Liver (tissue), 9 donors: ENCODE results near the gene CLIC5. TPM values are rescaled to one million over a fixed set of nuclear protein-coding genes. Genes with fewer than 3 reads are reported as not detected.

Source experiments
- DNase-seq: peaks from one replicate; pipeline ENCODE4 v3.0.0-alpha.2; 2017; ENCODE audit warnings: low spot score
- H3K27ac ChIP-seq, 2 donors: one replicate each; pipeline ENCODE4 v1.7.0; 2013; ENCODE audit warnings: inconsistent platforms in 2 of 2, low read length in 2 of 2, control low read depth in 1 of 2, low read depth in 1 of 2, mild to moderate bottlenecking in 1 of 2
- H3K27me3 ChIP-seq, 4 donors: one replicate each; pipeline versions ENCODE4 v1.6.1 to v1.7.0; 2013; ENCODE audit warnings: low read length in 3 of 4, inconsistent platforms in 1 of 4, mild to moderate bottlenecking in 1 of 4, moderate library complexity in 1 of 4; ENCODE audit not compliant: control insufficient read depth in 4 of 4, insufficient read depth in 4 of 4
- H3K36me3 ChIP-seq, 4 donors: one replicate each; pipeline versions ENCODE4 v1.6.1 to v1.7.0; 2013; ENCODE audit warnings: low read length in 3 of 4, mild to moderate bottlenecking in 3 of 4, low read depth in 1 of 4, moderate library complexity in 1 of 4; ENCODE audit not compliant: control insufficient read depth in 4 of 4, insufficient read depth in 3 of 4
- H3K4me1 ChIP-seq, 4 donors: one replicate each; pipeline versions ENCODE4 v1.6.1 to v1.7.0; 2013; ENCODE audit warnings: low read length in 3 of 4, mild to moderate bottlenecking in 3 of 4, moderate library complexity in 1 of 4; ENCODE audit not compliant: control insufficient read depth in 4 of 4, insufficient read depth in 4 of 4
- H3K4me3 ChIP-seq, 3 donors: one replicate each; pipeline versions ENCODE4 v1.6.1 to v1.7.0; 2013; ENCODE audit warnings: low read length in 3 of 3, control low read depth in 1 of 3, low read depth in 1 of 3, mild to moderate bottlenecking in 1 of 3
- H3K9ac ChIP-seq, 2 donors: one replicate each; pipeline ENCODE4 v1.7.0; 2013; ENCODE audit warnings: low read length in 2 of 2, mild to moderate bottlenecking in 2 of 2, moderate library complexity in 2 of 2, control low read depth in 1 of 2, low read depth in 1 of 2
- H3K9me3 ChIP-seq, 4 donors: one replicate each; pipeline versions ENCODE4 v1.6.1 to v1.7.0; 2013; ENCODE audit warnings: low read length in 3 of 4; ENCODE audit not compliant: control insufficient read depth in 4 of 4
- CTCF ChIP-seq: fragments of 150-350 bp; IDR thresholded peaks from 2 replicates; pipeline ENCODE4 v1.5.1; 2017; ENCODE audit warnings: improper control_type of control experiment, low read depth, low read length; ENCODE audit not compliant: missing input control
- EGR1 ChIP-seq, 2 donors: IDR thresholded peaks; 2 replicates each; pipeline ENCODE4 v1.6.1; 2016 to 2018; ENCODE audit warnings: antibody characterized with exemption in 2 of 2, low read depth in 2 of 2
- FOXA1 ChIP-seq: IDR thresholded peaks from 2 replicates; pipeline ENCODE4 v1.6.1; 2016; ENCODE audit warnings: antibody characterized with exemption
- FOXA2 ChIP-seq: IDR thresholded peaks from 2 replicates; pipeline ENCODE4 v1.6.1; 2016; ENCODE audit warnings: antibody characterized with exemption
- GABPA ChIP-seq, 2 donors: IDR thresholded peaks in 1 of 2; conservative IDR thresholded peaks in 1 of 2; 2 replicates each; pipeline ENCODE4 v1.6.1; 2016; ENCODE audit warnings: antibody characterized with exemption in 2 of 2, mild to moderate bottlenecking in 1 of 2, moderate library complexity in 1 of 2
- HNF4A ChIP-seq, 2 donors: conservative IDR thresholded peaks; 2 replicates each; pipeline ENCODE4 v1.6.1; 2016; ENCODE audit warnings: antibody characterized with exemption in 2 of 2, mild to moderate bottlenecking in 2 of 2
- HNF4G ChIP-seq: IDR thresholded peaks from 2 replicates; pipeline ENCODE4 v1.6.1; 2016; ENCODE audit warnings: antibody characterized with exemption
- JUND ChIP-seq, 2 donors: IDR thresholded peaks; 2 replicates each; pipeline ENCODE4 v1.6.1; 2016; ENCODE audit warnings: antibody characterized with exemption in 2 of 2
- NR2F2 ChIP-seq: IDR thresholded peaks from 2 replicates; pipeline ENCODE4 v1.6.1; 2016; ENCODE audit warnings: antibody characterized with exemption
- RAD21 ChIP-seq, 2 donors: IDR thresholded peaks; 2 replicates each; pipeline ENCODE4 v1.6.1; 2016; ENCODE audit warnings: antibody characterized with exemption in 2 of 2, mild to moderate bottlenecking in 2 of 2
- RXRA ChIP-seq, 2 donors: IDR thresholded peaks; 2 replicates each; pipeline ENCODE4 v1.6.1; 2017 to 2018; ENCODE audit warnings: antibody characterized with exemption in 2 of 2, mild to moderate bottlenecking in 1 of 2
- SP1 ChIP-seq: IDR thresholded peaks from 2 replicates; pipeline ENCODE4 v1.6.1; 2018; ENCODE audit warnings: antibody characterized with exemption, mild to moderate bottlenecking
- TAF1 ChIP-seq: conservative IDR thresholded peaks from 2 replicates; pipeline ENCODE4 v1.6.1; 2016; ENCODE audit warnings: antibody characterized with exemption, mild to moderate bottlenecking
- YY1 ChIP-seq: IDR thresholded peaks from 2 replicates; pipeline ENCODE4 v1.6.1; 2016; ENCODE audit warnings: antibody characterized with exemption, mild to moderate bottlenecking
- WGBS: extraction: QIAGEN DNeasy Blood & Tissue Kit; methylation state at CpG from one replicate; pipeline ENCODE4 v1.1.7; 2013; 5-methylcytosine and 5-hydroxymethylcytosine counted together
- polyA plus RNA-seq, 2 donors: library from polyadenylated mRNA; stranded (reverse) in 1 of 2; unstranded in 1 of 2; fragments of 200-250 nt in 1 of 2; fragments of >200 nt in 1 of 2; fragmentation: Nextera tagmentation in 1 of 2; extraction: Ambion mirVana in 1 of 2; gene quantifications; one replicate each; pipeline versions ENCODE4 v1.2.1 to v1.2.3, GENCODE V29; 2013 to 2015
- total RNA-seq, 2 donors: library from RNA; depleted of rRNA; stranded (reverse); fragments of >200 nt; gene quantifications; one replicate each; pipeline ENCODE4 v1.2.3, GENCODE V29; 2014
- TF ChIP-seq, protein P1 (sequence below): IDR thresholded peaks from 2 replicates; pipeline ENCODE4 v1.6.1; 2016; ENCODE audit warnings: antibody characterized with exemption
- TF ChIP-seq, protein P2 (sequence below): IDR thresholded peaks from 2 replicates; pipeline ENCODE4 v1.6.1; 2016; ENCODE audit warnings: antibody characterized with exemption, mild to moderate bottlenecking
- TF ChIP-seq, protein P3 (sequence below): IDR thresholded peaks from 2 replicates; pipeline ENCODE4 v1.6.1; 2016; ENCODE audit warnings: antibody characterized with exemption
- donor health status: healthy.
- donor health status: healthy.
- donor health status: healthy.
- donor health status: healthy.
- donor health status: healthy.

The CLIC5 gene
- total and polyA plus RNA-seq, 4 donors, result 0.05 to 0.33 (median 0.14) TPM

DNA sequence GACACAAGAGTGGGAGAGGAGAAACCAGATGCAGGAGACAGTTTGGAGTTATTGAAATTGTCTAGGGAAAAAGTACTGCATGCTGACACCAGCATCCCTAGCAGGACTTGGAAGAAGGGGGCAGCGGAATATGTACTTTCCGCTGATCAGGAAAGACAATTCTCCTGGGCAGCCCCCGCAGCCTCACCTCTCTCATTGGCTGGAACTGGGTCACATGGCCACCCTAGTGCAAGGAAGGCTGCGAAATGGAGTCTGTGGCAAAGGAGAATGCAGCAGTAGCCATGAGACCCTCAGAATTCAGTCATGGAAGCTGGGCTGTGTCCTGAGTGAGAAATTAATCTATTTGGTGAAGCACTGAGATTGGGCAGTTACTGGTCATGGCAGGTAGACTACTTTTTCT is 131.3 kb downstream of the CLIC5 start:
- H3K4me3 ChIP-seq, result no peak overlapping the region
- H3K9ac ChIP-seq, result no peak overlapping the region
- no peaks in the 10 kb centered on the region for H3K4me1 ChIP-seq
- no peaks in the 10 kb centered on the region for H3K36me3 ChIP-seq
- TF ChIP-seq YY1 (no peak), TAF1 (no peak), NR2F2 (no peak), CTCF (no peak), EGR1 (IDR thresholded peaks at IDR 0.05; ENCODE audit: low read depth in 2 of 2) (no peak), JUND (IDR thresholded peaks at IDR 0.05) (no peak), HNF4G (no peak), HNF4A (conservative IDR thresholded peaks at IDR 0.05) (no peak), SP1 (no peak)
- TF ChIP-seq, protein P1, sequence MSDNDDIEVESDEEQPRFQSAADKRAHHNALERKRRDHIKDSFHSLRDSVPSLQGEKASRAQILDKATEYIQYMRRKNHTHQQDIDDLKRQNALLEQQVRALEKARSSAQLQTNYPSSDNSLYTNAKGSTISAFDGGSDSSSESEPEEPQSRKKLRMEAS, result no peak
- TF ChIP-seq, protein P2, sequence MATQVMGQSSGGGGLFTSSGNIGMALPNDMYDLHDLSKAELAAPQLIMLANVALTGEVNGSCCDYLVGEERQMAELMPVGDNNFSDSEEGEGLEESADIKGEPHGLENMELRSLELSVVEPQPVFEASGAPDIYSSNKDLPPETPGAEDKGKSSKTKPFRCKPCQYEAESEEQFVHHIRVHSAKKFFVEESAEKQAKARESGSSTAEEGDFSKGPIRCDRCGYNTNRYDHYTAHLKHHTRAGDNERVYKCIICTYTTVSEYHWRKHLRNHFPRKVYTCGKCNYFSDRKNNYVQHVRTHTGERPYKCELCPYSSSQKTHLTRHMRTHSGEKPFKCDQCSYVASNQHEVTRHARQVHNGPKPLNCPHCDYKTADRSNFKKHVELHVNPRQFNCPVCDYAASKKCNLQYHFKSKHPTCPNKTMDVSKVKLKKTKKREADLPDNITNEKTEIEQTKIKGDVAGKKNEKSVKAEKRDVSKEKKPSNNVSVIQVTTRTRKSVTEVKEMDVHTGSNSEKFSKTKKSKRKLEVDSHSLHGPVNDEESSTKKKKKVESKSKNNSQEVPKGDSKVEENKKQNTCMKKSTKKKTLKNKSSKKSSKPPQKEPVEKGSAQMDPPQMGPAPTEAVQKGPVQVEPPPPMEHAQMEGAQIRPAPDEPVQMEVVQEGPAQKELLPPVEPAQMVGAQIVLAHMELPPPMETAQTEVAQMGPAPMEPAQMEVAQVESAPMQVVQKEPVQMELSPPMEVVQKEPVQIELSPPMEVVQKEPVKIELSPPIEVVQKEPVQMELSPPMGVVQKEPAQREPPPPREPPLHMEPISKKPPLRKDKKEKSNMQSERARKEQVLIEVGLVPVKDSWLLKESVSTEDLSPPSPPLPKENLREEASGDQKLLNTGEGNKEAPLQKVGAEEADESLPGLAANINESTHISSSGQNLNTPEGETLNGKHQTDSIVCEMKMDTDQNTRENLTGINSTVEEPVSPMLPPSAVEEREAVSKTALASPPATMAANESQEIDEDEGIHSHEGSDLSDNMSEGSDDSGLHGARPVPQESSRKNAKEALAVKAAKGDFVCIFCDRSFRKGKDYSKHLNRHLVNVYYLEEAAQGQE, result no peak
- WGBS, result 76% methylated on average over 4 of the region's 4 CpGs
- H3K27me3 ChIP-seq, result peaks cover 0 to 2% (median 0%) of the 10 kb centered on the region in 4 donors
- H3K27ac ChIP-seq, result no peak overlapping the region
- H3K9me3 ChIP-seq, result no peaks in the 10 kb centered on the region
- DNase-seq, result no peak

DNA sequence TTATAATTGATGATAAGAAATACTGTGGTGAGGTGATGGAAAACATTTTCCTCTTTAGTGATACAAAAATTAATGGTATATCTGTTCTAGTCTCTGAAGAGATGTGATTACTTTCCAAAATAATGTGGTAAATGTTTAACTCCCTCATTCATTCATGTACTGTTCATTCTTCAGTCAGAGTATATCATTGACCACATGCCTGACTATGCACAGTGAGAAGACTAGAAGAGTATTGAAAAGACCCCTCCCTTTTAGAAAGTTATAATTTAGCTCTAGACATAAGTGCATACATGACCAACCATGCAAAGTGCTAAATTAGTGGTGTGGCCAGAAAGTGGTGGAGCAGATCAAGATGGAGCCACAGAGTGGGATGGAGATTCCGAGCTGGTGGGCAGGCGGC is 133.0 kb downstream of the CLIC5 start:
- no peak overlapping the region for H3K27ac ChIP-seq
- peaks cover 0 to 4% (median 0%) of the 10 kb centered on the region in 4 donors for H3K27me3 ChIP-seq
- H3K36me3 ChIP-seq, result no peaks in the 10 kb centered on the region
- H3K9me3 ChIP-seq, result no peaks in the 10 kb centered on the region
- H3K9ac ChIP-seq, result no peak overlapping the region
- no peaks in the 10 kb centered on the region for H3K4me1 ChIP-seq
- no peak for DNase-seq
- no peak overlapping the region for H3K4me3 ChIP-seq
- WGBS, result over 99% methylated on average over 2 of the region's 2 CpGs
- no peak for TF ChIP-seq FOXA2
- TF ChIP-seq, protein P3, sequence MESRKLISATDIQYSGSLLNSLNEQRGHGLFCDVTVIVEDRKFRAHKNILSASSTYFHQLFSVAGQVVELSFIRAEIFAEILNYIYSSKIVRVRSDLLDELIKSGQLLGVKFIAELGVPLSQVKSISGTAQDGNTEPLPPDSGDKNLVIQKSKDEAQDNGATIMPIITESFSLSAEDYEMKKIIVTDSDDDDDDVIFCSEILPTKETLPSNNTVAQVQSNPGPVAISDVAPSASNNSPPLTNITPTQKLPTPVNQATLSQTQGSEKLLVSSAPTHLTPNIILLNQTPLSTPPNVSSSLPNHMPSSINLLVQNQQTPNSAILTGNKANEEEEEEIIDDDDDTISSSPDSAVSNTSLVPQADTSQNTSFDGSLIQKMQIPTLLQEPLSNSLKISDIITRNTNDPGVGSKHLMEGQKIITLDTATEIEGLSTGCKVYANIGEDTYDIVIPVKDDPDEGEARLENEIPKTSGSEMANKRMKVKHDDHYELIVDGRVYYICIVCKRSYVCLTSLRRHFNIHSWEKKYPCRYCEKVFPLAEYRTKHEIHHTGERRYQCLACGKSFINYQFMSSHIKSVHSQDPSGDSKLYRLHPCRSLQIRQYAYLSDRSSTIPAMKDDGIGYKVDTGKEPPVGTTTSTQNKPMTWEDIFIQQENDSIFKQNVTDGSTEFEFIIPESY, result no peak
- TF ChIP-seq SP1, result no peak
- no peak for TF ChIP-seq YY1
- no peak for TF ChIP-seq RXRA (IDR thresholded peaks at IDR 0.05)
- no peak for TF ChIP-seq NR2F2
- TF ChIP-seq, protein P2, result no peak
- no peak for TF ChIP-seq FOXA1
- no peak for TF ChIP-seq GABPA (IDR thresholded peaks at IDR 0.05 in 1 of 2, conservative IDR thresholded peaks at IDR 0.05 in 1 of 2)
- TF ChIP-seq EGR1 (IDR thresholded peaks at IDR 0.05; ENCODE audit: low read depth in 2 of 2), result no peak
- TF ChIP-seq RAD21 (IDR thresholded peaks at IDR 0.05), result no peak
- TF ChIP-seq, protein P1, result no peak
